ENCODE results near the gene SYMPK.

- no peak for TF ChIP-seq POLR2AphosphoS5 (IDR thresholded peaks at IDR 0.05; ENCODE audit: low read depth, low read length)
- no peak for TF ChIP-seq TAF1 (IDR thresholded peaks at IDR 0.05; ENCODE audit: borderline replicate concordance, low read depth, low read length)
- no peak for TF ChIP-seq POLR2A (IDR thresholded peaks at IDR 0.05; ENCODE audit: low read depth, low read length)
Measured at GRCh38 chr19:45887200-45887710, 24.3 kb upstream of the SYMPK start.

All from GM12892 (cell line).